ENCODE measurements around the gene ARSI. TPM values are rescaled to one million over a fixed set of nuclear protein-coding genes. Genes with fewer than 3 reads are reported as not detected.

The ARSI gene
- under 0.01 TPM for total RNA-seq

DNA sequence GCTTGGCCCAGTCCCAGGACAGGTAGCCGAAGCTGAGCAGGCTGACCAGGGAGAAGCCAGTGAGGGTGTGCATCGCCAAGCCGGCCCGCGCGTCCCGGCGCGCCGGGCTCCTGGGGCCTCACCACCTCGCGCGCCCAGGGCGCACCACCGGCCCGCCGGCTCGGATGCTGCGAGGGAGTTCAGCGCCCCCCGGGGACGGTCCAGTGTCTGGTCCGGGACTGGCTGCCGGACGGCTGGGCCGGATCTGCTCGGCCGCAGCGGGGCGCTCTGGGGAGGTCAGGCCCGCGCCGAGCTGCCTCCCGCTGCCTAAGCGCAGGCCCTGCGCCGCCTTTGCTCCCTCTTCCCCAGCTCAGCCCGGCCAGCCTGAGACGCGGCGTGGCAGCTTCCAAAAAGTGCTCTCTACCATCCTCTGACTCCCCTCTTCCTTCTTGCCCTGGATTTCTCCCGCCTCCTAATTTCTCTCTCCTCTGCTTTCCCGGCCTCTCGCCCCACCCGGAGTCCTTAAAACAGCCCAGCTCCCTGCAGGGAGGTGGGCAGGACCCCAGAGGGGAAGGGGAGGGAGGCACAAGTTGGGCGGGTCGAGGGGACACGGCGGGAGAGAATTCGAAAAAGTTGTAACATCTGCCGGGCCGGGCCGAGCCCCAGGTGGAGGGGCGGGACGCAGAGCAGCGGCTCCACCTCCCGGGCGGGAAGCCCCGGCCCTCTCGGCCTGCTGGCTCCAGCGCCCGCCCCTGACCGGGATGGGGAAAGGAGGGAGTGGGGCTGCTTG, at the start of gene ARSI:
TSS of gene ARSI (minus strand) at position 605 of the 769 bp plus-strand sequence. CDS start at position 73, 532 bp downstream.
- DNase-seq (ENCODE audit: low read depth in 2 of 3, low spot score in 2 of 3): peak in 1 of 3 donors; percentile 6

DNA sequence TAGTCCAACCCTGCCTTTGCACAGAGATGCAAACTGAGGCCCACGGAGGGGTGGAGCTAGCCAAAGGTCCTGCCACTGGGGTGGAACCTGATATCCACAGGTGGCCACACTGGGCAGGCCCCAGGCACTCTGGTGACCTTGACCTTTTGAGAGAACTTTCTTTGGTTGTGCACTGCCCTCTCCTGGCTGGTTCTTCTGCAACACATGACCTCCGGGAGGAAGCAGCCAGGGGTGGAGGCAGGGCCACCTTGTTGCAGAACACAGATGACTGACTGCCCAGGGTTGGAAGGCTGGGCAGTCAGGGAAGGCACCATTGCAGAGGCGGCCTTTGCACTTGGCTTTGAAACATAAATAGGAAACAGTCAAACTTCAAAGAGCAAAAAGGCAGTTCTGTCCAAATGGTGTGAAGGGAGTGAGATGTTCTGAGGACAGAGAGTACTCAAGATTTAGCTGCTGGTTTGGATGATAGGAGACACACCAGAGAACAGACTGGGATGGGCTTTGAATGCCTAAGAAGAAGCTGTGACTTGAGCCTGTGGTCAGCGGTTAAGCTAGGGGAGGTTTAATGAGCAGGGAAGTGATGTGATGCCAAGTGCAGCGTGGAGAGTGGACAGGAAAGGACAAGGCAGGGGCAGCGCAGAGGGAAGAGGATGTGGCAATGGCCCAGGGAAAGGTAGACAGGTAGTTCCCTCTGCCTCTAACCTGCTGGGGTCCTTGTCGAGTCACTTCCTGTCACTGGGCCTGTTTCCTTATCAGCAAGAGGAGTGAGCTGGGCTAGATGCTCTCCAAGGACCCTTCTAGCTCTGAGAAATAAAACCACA, 48.0 kb upstream of the ARSI start:
- DNase-seq (ENCODE audit: low read depth in 2 of 3, low spot score in 2 of 3): peak in 2 of 3 donors; percentile 66 to 70

DNA sequence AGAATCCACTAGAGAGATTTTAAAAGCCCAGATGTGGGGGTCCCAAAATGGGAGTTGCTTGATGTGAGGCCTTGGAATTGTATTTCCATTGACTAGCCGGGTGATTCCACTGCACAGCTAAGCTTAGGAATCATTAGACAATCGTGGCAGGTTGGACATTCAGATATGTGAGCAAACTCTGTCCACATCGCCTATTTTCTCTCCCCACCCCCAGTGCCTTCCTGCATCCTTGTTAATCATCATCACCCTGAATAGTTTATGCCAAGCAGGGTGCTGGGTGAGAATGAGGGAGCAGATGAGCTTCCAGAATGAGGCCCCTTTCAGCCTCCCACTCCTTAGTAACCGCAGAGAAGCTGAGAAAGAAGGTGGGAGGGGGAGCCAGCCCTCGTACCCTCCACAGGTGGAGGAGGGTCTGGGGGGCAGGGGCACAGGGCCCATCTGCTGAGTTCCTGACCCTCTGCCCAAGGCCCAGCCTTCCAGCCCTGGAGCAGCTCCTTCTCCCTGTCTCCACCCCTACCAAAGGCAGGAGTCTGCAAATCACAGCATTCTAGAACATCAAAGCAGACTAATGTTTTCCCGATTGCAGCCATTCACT, 47.1 kb upstream of the ARSI start:
- no peak for DNase-seq (ENCODE audit: low read depth in 2 of 3, low spot score in 2 of 3)

DNA sequence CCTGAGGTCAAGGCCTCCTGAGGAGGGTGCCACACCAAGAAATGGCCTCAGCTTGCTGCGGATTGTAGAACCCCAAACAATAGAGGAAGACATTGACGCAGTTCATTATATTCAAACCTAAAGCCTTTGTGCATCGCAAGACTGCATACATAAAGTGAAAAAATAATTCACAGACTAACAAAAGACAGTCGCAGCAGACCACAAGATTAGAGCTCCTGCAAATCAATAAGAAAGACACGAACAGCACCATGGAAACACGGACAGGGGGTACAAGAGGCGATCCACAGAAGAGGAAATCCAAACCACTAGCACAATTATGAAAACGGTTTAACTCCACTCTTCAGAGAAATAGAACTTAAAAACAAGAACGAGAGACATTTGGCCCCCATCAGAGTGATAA, 44.7 kb upstream of the ARSI start:
- peak in 1 of 3 donors; percentile 5 for DNase-seq (ENCODE audit: low read depth in 2 of 3, low spot score in 2 of 3)

DNA sequence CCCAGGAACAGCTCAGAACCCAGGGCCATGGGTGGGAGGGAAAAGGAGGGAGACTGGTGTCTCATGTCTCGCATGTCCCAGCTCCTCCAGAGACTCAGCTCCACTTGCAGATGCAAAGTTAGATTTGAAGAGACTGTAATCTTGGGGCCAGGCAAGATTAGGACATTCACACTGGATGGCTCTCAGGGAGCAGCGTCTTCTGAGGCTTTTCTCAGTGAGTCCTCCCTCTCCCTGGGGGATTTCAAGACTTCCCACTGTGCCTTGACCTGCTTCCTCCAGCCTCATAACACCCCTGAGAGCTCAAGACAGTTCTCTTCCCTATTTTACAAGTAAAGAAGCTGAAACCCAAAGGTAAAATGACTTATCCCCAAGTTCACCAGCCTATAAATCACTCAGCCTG, 44.3 kb upstream of the ARSI start:
- no peak for DNase-seq (ENCODE audit: low read depth in 2 of 3, low spot score in 2 of 3)

DNA sequence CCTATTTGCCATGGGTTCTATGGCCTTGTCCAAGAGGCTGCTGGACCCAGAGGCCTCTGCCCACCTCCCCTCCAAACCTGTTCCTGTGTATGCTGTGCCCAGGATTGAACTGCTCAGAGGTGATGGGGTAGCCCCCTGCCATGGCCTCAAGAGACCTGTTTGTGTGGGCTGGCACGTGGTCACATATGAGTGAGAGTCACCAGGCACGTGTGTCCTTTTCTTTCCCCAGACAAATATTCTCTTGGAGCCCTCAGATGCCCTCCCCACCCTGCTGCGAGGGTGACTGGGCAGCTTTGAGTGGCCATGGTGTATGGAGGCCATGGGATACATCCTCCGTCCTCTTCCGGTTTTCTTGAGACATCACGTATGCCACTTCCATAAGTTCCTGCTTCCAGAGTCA, 43.9 kb upstream of the ARSI start:
- no peak for DNase-seq (ENCODE audit: low read depth in 2 of 3, low spot score in 2 of 3)

DNA sequence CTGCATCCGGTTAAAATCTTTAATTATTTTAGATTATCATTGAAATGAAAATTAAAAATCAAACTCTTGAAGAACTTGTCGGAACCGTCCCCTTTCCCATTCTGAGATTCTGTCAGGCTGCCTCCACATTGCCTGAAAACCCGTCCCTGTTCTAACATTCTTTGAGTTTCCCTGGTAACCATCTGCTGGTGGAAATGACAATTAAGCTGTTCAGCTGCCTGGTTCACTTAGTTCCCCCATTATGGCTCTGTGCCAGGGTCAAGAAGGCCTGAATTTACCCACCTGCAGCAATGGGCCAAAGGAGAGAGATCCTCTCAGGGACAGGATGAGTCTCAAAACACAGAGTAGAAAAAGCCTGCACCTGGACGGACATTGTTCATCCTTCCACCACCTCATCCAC, 43.0 kb upstream of the ARSI start:
- DNase-seq (ENCODE audit: low read depth in 2 of 3, low spot score in 2 of 3): no peak

DNA sequence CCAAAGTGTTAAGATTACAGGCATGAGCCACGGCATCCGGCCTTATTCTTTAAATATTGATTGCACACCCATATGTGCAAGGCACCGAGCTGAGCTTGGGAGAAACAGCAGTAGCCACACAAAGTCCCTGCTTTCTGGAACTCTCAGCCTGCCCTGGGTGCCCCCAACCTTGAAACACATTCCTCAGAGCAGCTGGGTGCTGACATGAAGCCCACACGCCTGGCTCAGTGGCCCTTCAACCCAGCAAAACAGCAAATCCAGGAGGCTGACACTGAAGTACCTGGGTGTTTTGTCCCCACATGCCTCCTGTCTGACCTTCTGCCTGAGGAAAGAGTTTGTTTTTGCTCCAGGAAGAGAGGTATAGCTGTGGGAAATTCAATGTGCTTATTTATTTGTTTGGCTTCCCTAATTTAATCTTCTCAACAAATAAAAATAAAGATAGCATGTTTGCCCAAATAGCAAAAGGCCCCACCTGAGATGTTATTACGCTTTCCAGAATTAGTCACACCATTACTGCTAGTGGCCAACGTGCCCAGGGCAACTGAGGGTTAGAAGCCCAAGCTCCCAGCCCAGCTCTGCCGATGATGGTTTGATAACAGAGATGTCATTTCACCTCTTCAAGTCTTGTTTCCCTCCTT, 41.4 kb upstream of the ARSI start:
- DNase-seq (ENCODE audit: low read depth in 2 of 3, low spot score in 2 of 3): no peak

DNA sequence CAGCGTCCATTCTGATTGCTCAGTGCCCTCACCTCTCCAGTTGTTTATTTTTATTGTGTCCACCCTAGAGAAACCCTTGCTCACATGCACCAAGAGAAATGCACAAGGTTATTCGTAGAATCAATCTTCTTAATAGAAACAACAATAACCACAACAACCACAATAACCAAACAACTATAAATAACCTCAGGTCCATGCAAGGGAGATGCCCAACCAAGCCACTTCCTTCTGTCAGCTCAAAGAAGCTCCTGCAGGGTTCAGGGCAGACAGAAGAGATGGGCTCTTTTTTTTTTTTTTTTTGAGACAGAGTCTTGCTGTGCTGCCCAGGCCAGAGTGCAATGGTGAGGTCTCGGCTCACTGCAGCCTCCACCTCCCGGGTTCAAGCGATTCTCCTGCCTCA, 39.9 kb upstream of the ARSI start:
- DNase-seq (ENCODE audit: low read depth in 2 of 3, low spot score in 2 of 3): no peak

DNA sequence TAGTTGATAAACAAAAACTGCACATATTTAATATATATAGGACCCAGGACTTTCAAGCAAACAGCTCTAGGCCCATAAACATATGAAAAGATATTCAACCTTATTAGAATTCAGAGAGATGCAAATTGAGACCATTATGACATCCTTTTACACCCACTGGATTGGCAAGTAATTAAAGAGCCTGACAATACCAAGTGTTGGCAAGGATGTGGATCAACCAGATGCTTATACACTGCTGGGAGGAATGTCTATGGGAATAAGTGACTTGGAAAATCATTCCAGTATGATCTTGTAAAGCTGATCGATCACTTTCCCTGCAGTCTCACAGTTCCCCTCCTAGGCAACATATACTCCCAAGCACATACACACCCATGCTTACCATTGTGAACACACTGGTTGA, 39.3 kb upstream of the ARSI start:
- DNase-seq (ENCODE audit: low read depth in 2 of 3, low spot score in 2 of 3): no peak

DNA sequence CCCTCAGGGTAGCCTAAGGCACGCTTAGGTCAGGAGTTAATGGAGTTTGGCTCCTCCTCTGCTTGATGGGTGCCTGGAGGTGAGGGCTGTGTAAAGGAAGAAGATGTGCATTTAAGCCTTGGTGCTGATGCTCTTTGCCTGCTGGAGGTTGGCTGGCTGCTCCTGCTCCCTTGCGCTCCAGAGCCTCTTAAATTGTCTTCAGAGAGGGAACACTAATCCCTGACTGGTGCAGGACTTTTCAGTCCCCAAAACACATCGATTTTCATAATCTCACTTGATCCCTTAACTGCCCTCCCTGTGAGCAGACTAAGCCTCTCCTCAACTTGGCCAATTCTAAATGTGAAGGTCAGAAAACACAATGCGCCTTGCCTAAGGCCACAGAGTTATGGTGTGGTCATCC, 38.6 kb upstream of the ARSI start:
- DNase-seq (ENCODE audit: low read depth in 2 of 3, low spot score in 2 of 3): no peak

DNA sequence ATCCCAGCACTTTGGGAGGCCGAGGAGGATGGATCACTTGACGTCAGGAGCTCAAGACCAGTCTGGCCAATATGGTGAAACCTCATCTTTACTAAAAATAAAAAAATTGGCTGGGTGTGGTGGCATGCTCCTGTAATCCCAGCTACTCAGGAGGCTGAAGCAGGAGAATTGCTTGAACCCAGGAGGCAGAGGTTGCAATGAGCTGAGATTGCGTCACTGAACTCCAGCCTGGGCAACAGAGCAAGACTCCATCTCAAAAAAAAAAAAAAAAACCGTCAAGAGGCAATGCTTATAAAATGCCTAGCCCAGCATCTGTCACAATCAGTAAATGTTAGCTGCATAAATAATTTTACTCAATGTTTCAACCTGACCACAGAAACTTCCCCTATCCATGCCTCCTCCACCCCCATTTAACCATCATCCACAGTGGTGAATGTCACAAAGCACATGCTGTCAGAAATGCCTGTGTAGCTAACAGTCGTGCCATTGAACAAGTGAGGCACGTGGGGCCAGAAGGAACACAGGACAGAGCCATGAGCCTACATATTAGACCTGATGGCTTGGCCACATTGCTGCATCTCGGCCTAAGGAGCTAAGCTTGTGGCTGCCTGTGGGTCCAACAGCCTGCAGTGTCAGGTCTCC, 38.0 kb upstream of the ARSI start:
- peak in 1 of 3 donors; percentile 42 for DNase-seq (ENCODE audit: low read depth in 2 of 3, low spot score in 2 of 3)

DNA sequence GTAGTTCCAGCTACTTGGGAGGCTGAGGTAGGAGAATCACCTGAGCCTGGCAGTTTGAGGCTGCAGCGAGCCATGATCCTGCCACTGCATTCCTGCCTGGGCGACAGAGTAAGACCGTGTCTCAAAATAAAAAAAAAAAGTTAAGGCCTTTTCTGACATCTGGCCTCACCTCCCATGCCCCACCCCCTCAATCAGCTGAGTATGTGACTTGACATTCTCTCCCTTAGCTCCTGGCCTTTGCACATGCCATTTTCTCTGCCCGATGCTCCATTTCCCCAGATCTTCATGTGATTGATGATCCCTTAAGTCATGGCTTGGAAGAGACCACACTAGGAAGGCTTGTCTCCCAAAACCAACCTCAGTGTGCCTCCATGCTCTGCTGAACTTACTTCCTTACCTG, 37.1 kb upstream of the ARSI start:
- no peak for DNase-seq (ENCODE audit: low read depth in 2 of 3, low spot score in 2 of 3)

DNA sequence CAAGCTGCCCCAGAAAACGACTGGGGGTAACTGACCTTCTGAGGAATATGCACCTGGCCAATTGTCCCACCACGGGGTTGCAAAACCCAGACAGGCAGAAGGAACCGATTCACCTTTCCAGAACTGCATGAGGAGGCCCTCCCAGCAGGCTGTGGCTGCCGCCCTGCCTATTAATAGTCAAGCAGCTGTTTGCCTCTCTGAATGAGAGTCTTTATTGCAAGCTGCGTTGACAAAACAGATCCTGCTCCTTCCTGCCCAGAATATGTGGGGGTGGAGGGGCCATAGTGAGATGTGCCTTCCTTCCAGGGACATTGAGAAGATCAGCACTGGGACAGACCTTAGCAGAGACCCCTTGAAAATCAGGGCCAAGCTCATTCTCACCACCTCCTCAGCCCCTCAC, 36.5 kb upstream of the ARSI start:
- no peak for DNase-seq (ENCODE audit: low read depth in 2 of 3, low spot score in 2 of 3)

DNA sequence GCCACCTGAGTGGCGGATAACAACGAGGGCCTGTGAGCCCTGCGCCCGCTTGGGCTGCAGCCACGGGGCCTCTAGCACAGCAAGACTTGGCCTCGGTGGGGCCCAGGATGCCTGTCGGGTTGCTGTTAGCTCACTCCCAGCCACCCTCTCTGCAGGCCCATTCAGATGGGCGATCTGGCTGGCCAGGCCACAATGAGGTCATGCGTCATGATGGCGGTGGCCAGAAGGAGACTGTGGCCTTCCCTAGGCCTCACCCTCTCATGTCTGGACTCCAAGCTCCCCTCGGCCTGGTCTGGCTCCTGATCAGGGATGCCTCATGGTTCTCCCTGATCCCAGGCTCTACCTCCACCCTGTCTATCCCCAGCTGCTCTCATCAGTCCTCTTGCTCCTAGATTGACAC, 35.8 kb upstream of the ARSI start:
- no peak for DNase-seq (ENCODE audit: low read depth in 2 of 3, low spot score in 2 of 3)

DNA sequence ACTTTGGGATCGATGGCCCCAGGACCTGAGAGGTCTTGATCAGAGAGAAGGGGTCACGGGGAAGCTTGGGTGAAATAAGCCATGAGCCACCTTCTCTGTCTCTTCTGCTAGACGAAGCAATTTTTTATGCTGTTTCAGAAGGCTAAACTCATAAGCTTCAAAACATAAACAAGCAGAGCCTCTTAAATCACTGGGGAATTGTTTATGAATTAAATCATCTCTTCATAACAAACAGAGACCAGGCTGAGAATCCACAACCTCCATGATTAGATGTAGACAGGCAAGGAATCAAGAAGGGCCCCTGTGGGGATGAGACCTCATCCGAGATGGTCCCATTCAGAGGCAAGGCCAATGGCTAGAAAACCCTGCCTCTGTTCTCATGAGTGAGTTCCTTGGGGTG, 33.1 kb upstream of the ARSI start:
- DNase-seq (ENCODE audit: low read depth in 2 of 3, low spot score in 2 of 3): no peak

DNA sequence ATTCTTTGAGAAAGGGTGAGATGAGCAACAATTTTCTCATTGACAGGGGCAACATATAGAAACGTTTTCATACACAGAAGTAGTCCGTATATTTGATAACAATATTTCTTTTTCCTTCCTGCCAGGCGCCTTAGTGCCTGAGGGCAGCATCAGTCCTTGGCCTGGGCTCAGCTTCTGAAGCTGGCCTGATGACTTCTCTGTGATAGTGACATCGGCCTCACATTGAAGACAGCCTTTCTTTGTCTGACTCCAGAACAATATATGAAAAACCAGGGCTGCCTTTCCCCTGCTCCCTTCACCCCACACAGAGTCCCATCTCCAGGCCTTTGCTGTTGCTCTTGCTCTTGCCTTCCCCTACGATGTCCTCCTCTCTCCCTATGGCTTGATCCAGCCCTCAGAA, 30.7 kb upstream of the ARSI start:
- DNase-seq (ENCODE audit: low read depth in 2 of 3, low spot score in 2 of 3): no peak

DNA sequence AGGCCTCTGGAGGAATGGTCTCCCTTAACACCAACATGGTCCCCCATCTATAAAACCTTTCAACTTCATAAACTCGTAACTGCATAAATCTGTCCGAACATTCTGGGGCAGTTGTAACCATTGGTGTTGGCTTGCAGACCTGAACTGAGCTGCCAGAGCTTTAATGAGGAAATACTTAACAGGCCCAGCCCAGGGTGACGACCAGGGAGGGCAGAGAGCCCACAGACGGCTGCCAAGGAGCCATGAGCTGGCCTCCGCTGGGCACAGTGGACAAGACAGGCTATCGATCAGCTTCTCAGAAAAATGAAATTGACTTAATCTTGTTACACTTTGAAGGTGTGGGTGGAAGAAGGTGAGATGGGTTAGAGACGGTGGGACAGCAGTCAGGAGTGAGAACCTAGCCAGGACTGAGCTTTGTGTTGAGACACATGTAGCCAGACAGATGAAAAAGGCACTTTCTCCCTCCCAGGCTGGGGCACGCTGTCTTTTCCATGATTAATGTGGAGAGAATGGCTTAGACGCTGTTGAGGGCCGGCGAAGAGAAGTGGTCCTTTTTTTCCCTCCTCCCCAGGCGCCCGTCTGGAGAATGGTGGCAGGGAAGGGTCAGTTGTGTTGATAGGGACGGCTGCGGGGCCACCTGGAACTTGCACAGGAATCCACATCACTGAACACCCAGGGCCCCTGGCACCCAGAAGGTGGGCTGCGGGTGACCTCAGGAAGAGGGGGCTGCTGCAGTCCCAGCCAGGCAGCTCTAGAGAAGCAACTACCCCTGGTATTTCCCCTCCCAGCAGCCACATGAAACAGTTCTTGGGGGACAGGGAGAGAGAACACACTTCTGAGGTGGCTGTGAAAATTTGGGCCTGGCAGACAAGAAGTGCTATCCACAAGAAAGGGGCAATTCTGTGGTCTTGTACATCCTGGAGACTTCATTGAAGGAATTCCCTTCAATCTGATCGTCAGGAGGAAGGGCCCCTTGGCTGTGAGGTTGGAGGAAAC, 27.5 kb upstream of the ARSI start:
- no peak for DNase-seq (ENCODE audit: low read depth in 2 of 3, low spot score in 2 of 3)

DNA sequence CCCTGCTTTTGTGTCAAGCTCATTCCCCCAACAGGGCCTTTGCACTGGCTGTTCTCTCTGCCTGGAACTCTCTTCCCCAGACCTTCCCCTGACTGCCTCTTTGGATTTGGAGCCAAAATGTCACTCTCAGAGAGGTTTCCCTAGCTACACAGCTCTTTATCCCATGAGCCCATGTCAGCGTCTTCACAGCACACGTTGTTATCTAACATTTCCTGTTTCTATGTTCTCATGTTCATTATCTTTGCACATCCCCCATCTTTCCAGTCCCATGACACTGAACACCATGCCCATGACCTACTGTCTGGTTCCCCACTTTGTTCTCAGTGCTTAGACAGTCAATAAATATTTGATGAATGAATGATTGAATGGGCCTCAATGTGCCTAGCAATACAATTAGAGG, 26.3 kb upstream of the ARSI start:
- DNase-seq (ENCODE audit: low read depth in 2 of 3, low spot score in 2 of 3): no peak

DNA sequence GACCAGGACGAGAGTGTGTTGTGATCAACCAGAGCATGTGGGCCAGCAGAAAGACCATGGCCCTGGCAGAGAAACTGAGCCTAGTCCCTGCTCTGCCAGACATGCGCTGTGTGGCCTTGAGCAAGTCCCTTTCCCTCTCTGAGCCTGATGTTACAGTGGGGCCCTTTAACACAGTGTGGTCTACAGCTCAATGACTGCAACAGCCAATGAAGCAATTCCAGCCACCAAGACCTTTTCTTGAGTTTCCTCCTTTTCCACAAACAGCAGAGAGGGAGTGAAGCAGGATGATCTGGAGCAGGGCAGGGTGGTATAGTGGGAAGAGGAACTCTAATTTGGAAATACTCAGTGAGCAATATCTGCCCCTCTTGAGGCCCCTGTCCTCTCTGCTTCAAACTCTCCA, 25.8 kb upstream of the ARSI start:
- no peak for DNase-seq (ENCODE audit: low read depth in 2 of 3, low spot score in 2 of 3)

Data from hematopoietic multipotent progenitor cell (in vitro differentiated cells).